ENCODE measurements around the gene ULBP1.
"Not testable (repeated sequence)": the region's sequence is repeated elsewhere in the genome, so short reads cannot be mapped to it uniquely, and the experiment has no call there.

DNA sequence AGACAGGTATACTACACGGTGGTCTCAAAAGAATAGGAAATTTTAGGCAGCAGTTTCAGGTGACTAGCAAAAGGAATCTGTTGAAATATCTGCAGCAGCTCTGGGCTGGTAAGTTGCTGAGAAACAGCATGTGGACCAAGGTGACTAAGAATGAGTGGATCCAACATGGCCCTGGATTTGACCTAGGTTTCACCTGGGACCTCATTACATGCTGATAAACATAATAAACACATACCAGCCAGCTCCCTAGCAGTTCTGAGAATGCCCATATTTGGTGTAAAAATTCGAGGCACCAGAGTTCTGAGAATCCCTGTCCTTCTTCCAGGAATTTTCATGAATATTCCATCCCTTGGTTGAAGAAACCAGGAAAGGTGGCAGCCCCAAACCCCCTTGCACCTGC is 10.4 kb upstream of the ULBP1 start:
- not testable (repeated sequence) for TF ChIP-seq TAF1, POLR2A, POLR2AphosphoS5, SPI1, POU2F2 (IDR thresholded peaks at IDR 0.05; ENCODE audit: low read depth, low read length)

Measured in GM12891 (cell line).